Endodermal cell (in vitro differentiated cells): ENCODE measurements around the gene MAP4K2. TPM values are rescaled to one million over a fixed set of nuclear protein-coding genes. Genes with fewer than 3 reads are reported as not detected.

Source experiments
- DNase-seq: peaks from one replicate; pipeline ENCODE4 v3.0.0-alpha.2; 2017
- H3K27ac ChIP-seq: 2 replicates; pipeline ENCODE4 v1.5.1; 2013; ENCODE audit warnings: mild to moderate bottlenecking, low read depth, low read length, moderate library complexity
- H3K27me3 ChIP-seq: 2 replicates; pipeline ENCODE4 v1.6.1; 2013; ENCODE audit warnings: mild to moderate bottlenecking, low read length, moderate library complexity; ENCODE audit not compliant: insufficient read depth, control insufficient read depth, poor library complexity, severe bottlenecking
- H3K36me3 ChIP-seq: 2 replicates; pipeline ENCODE4 v1.7.0; 2013; ENCODE audit warnings: mild to moderate bottlenecking, low read length, moderate library complexity; ENCODE audit not compliant: control insufficient read depth, insufficient read depth
- H3K4me1 ChIP-seq: one replicate; pipeline ENCODE4 v1.7.0; 2013; ENCODE audit warnings: low read length; ENCODE audit not compliant: control insufficient read depth, insufficient read depth
- H3K4me3 ChIP-seq: 2 replicates; pipeline ENCODE4 v1.5.1; 2013; ENCODE audit warnings: mild to moderate bottlenecking, low read length, moderate library complexity
- H3K9ac ChIP-seq: 2 replicates; pipeline ENCODE4 v1.6.1; 2013; ENCODE audit warnings: mild to moderate bottlenecking, low read length, moderate library complexity; ENCODE audit not compliant: poor library complexity, severe bottlenecking; ENCODE audit errors: extremely low read depth
- H3K9me3 ChIP-seq: 2 replicates; pipeline ENCODE4 v1.6.1; 2013; ENCODE audit warnings: mild to moderate bottlenecking, low read length, moderate library complexity; ENCODE audit not compliant: control insufficient read depth
- H3K27ac Mint-ChIP-seq: 2 replicates; pipeline ENCODE4 v1.8.0; 2020; ENCODE audit warnings: mixed read lengths
- H3K27me3 Mint-ChIP-seq: 2 replicates; pipeline ENCODE4 v1.8.0; 2021; ENCODE audit warnings: mild to moderate bottlenecking, mixed read lengths; ENCODE audit not compliant: insufficient read depth
- H3K36me3 Mint-ChIP-seq: 2 replicates; pipeline ENCODE4 v1.8.0; 2020; ENCODE audit warnings: low read depth, mixed read lengths
- H3K4me1 Mint-ChIP-seq: 2 replicates; pipeline ENCODE4 v1.8.0; 2020; ENCODE audit warnings: mixed read lengths
- H3K4me3 Mint-ChIP-seq: 2 replicates; pipeline ENCODE4 v1.8.0; 2020; ENCODE audit warnings: mild to moderate bottlenecking, moderate library complexity, mixed read lengths
- H3K9me3 Mint-ChIP-seq: 2 replicates; pipeline ENCODE4 v1.8.0; 2020; ENCODE audit warnings: mild to moderate bottlenecking, mixed read lengths
- CTCF ChIP-seq: fragments of 200-600 bp; sonication (generic); conservative IDR thresholded peaks from 2 replicates; pipeline ENCODE4 v1.5.0; 2021; ENCODE audit warnings: antibody characterized with exemption, mild to moderate bottlenecking
- WGBS, 2 experiments: methylation state at CpG; one replicate each; pipeline versions ENCODE4 v1.1.5 to v1.1.7; 2013; ENCODE audit warnings: missing lambda C conversion rate in 2 of 2, mixed read lengths in 1 of 2; ENCODE audit not compliant: insufficient coverage in 1 of 2, insufficient read length in 1 of 2; 5-methylcytosine and 5-hydroxymethylcytosine counted together
- total RNA-seq, 2 donors: library from RNA; stranded (reverse); fragmentation: NEBNext Ultra II Directional in 1 of 2; extraction: Animal tissue kit (Norgen Biotek cat#: 25700) in 1 of 2; gene quantifications; 2 replicates in 1 of 2; 3 replicates in 1 of 2; pipeline ENCODE4 v1.2.1, GENCODE V29; 2021

The MAP4K2 gene
- total RNA-seq, 2 donors from 2014 or later: 24.7 to 32.4 TPM

- no peak for TF ChIP-seq CTCF
- Histone ChIP-seq H3K27me3 (no peaks in the 10 kb centered on the region), H3K4me3 (no peak overlapping the region), H3K27ac (no peak overlapping the region), H3K4me1 (no peaks in the 10 kb centered on the region), H3K9ac (no peak overlapping the region), H3K36me3 (peaks cover 29% of the 10 kb centered on the region), H3K9me3 (no peaks in the 10 kb centered on the region)
- no peak for DNase-seq
- peaks cover 13% of the 10 kb centered on the region for H3K36me3 Mint-ChIP-seq
- 90 to 91% methylated on average over 5 to 9 of the region's 9 CpGs for WGBS, 2 experiments
- no peaks in the 10 kb centered on the region for H3K27me3 Mint-ChIP-seq
- H3K4me1 Mint-ChIP-seq: peaks cover 8% of the 10 kb centered on the region
- no peaks in the 10 kb centered on the region for H3K9me3 Mint-ChIP-seq
- no peak overlapping the region for H3K27ac Mint-ChIP-seq
- H3K4me3 Mint-ChIP-seq: no peak overlapping the region
Observed at GRCh38 chr11:64801158-64801464, 1.9 kb downstream of the MAP4K2 start.

GRCh38 chr11:64800303-64801157 is 2.5 kb downstream of the MAP4K2 start:
- no peak overlapping the region for H3K4me3 Mint-ChIP-seq

GRCh38 chr11:64799623-64800302 is 3.3 kb downstream of the MAP4K2 start:
- Histone ChIP-seq H3K27ac (no peak overlapping the region), H3K9ac (no peak overlapping the region), H3K27me3 (no peaks in the 10 kb centered on the region), H3K9me3 (no peaks in the 10 kb centered on the region), H3K4me3 (no peak overlapping the region), H3K36me3 (peaks cover 16% of the 10 kb centered on the region), H3K4me1 (no peaks in the 10 kb centered on the region)
- Mint-ChIP-seq H3K4me3 (no peak overlapping the region), H3K27ac (no peak overlapping the region), H3K27me3 (no peaks in the 10 kb centered on the region), H3K36me3 (peaks cover 9% of the 10 kb centered on the region), H3K4me1 (peaks cover 8% of the 10 kb centered on the region), H3K9me3 (no peaks in the 10 kb centered on the region)
- WGBS, 2 experiments: 91 to 100% methylated on average over 7 to 14 of the region's 14 CpGs
- DNase-seq: no peak
- TF ChIP-seq CTCF: no peak

More at GRCh38 chr11:64800303-64801157, 2.5 kb downstream of the MAP4K2 start:
- Mint-ChIP-seq H3K9me3 (no peaks in the 10 kb centered on the region), H3K4me1 (peaks cover 8% of the 10 kb centered on the region), H3K27ac (no peak overlapping the region), H3K27me3 (no peaks in the 10 kb centered on the region), H3K36me3 (peaks cover 11% of the 10 kb centered on the region)
- H3K36me3 ChIP-seq: peaks cover 23% of the 10 kb centered on the region
- no peaks in the 10 kb centered on the region for H3K4me1 ChIP-seq
- no peak for DNase-seq
- TF ChIP-seq CTCF: no peak
- WGBS, 2 experiments: 94 to 96% methylated on average over 14 to 26 of the region's 26 CpGs
- H3K9me3 ChIP-seq: no peaks in the 10 kb centered on the region
- H3K9ac ChIP-seq: no peak overlapping the region
- no peaks in the 10 kb centered on the region for H3K27me3 ChIP-seq
- H3K27ac ChIP-seq: no peak overlapping the region
- H3K4me3 ChIP-seq: no peak overlapping the region
